ENCODE data around the gene ECM2.

The ECM2 gene

DNA sequence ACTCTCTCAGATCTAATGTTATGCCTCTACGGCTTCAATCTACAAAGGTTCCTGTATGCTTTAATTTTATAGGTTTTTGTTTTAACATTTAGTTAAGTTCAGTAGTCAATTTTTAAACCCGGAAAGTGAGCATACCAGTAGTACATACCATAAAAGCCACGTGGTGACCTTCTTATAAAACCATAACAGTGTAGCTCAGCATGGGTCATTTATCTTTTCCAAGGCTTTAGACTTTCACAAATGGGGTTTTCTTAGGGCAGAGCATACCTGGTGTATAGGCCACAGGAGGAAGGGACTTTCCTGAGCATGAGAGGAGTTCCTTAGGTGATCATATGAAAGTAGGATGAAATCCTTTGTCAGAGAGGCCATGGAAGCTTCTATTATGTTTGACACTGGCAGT, 23.2 kb downstream of the ECM2 start:
- Histone ChIP-seq H3K4me3 (ENCODE audit: low read depth, low read length) (no peak overlapping the region), H3K27ac (ENCODE audit: low read depth, low read length) (no peak overlapping the region), H3K9me3 (ENCODE audit: control insufficient read depth, insufficient read depth, low read length) (no peaks in the 10 kb centered on the region), H3K27me3 (ENCODE audit: control insufficient read depth, insufficient read depth, low read length) (no peaks in the 10 kb centered on the region), H3K36me3 (ENCODE audit: control insufficient read depth, insufficient read depth, low read length) (no peaks in the 10 kb centered on the region), H3K9ac (ENCODE audit: low read depth, low read length) (no peak overlapping the region), H3K4me1 (ENCODE audit: control insufficient read depth, insufficient read depth, low read length) (peaks cover 9% of the 10 kb centered on the region)

DNA sequence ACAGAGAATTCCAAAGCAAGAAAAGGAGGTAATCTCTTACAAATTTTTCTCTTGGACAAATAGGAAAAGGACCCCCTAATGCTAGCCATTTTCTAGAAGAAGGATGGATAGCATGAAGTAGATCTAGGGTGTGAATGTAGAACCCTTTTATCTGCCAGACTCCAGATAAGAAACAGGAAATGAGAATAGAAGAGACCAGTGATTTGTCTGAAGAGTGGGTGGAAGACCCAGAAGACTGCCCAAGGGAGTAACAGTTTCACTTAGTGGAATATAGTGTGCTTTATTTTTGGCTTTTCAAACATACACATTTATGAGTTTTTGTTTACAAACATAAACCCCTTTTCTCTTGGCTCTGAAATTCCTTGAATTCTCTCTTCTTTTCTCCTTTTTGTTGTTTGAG, 25.0 kb downstream of the ECM2 start:
- H3K36me3 ChIP-seq (ENCODE audit: control insufficient read depth, insufficient read depth, low read length) = no peaks in the 10 kb centered on the region
- H3K27ac ChIP-seq (ENCODE audit: low read depth, low read length) = no peak overlapping the region
- no peaks in the 10 kb centered on the region; the same call in 1 of the 2 replicates for H3K4me1 ChIP-seq (ENCODE audit: control insufficient read depth, insufficient read depth, low read length)
- H3K9me3 ChIP-seq (ENCODE audit: control insufficient read depth, insufficient read depth, low read length) = no peaks in the 10 kb centered on the region
- no peaks in the 10 kb centered on the region for H3K27me3 ChIP-seq (ENCODE audit: control insufficient read depth, insufficient read depth, low read length)
- H3K9ac ChIP-seq (ENCODE audit: low read depth, low read length) = no peak overlapping the region
- no peak overlapping the region for H3K4me3 ChIP-seq (ENCODE audit: low read depth, low read length)

DNA sequence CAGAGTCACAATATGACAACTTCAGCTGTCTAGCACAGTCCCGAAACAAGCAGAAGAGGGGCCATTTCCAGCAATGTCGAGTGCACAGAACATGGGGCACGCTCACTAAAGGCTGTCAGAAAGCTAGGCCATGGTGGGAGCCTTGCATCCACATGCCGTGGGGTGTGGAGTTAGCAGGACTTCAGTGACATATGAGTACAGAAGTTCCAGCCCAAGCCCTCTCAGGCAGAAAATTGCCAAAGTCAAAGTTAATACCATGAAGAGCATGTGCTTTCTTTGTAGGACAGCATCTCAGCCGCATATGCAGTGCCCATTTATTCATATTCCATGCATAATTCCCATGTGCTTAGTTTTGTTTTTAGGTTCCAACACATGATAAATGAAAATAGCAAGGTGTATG, 26.7 kb downstream of the ECM2 start:
- H3K36me3 ChIP-seq (ENCODE audit: control insufficient read depth, insufficient read depth, low read length) = no peaks in the 10 kb centered on the region
- peaks cover 5% of the 10 kb centered on the region; the same call in 1 of the 2 replicates for H3K4me1 ChIP-seq (ENCODE audit: control insufficient read depth, insufficient read depth, low read length)
- no peaks in the 10 kb centered on the region for H3K9me3 ChIP-seq (ENCODE audit: control insufficient read depth, insufficient read depth, low read length)
- H3K4me3 ChIP-seq (ENCODE audit: low read depth, low read length) = no peak overlapping the region
- H3K27ac ChIP-seq (ENCODE audit: low read depth, low read length) = no peak overlapping the region
- H3K27me3 ChIP-seq (ENCODE audit: control insufficient read depth, insufficient read depth, low read length) = no peaks in the 10 kb centered on the region
- no peak overlapping the region for H3K9ac ChIP-seq (ENCODE audit: low read depth, low read length)

DNA sequence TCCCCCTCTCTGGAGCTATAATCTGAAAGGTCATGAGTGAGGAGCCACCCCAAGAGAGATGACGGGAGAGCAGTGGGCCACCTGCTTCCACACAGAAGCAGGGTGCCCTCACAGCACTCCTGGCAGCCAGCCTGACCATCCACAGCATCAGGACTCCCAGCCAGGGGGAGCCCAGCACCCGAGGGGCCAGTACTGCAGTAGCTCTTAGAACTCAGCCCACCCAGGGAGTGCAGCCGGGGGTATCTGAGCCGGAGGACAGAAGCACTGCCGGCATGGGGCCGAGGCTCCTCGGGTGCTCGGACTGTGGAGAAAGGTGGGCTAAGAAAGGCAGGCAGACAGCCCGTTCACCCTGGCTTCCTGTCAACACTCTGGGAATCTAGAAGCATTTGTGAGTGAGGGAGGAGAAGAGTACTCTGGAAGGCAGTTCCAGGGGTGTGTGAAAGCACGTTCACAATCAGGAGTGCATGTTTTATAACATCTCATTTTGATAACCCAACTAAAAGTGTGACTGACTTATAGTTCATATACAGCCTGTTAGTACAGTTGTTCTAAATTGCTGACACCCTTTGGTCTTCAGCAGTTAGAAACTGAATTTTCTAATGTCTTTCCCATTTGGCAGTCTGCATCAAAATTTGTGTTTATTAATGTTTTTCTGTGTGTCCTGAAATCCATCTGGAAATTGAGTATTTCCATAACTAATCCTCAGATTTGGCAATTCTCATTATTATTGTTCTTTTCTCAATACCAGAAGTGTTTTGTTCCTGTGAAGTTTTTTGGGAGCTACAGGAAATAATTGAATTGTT, 27.6 kb downstream of the ECM2 start:
- no peaks in the 10 kb centered on the region for H3K27me3 ChIP-seq (ENCODE audit: control insufficient read depth, insufficient read depth, low read length)
- no peak overlapping the region for H3K4me3 ChIP-seq (ENCODE audit: low read depth, low read length)
- H3K9ac ChIP-seq (ENCODE audit: low read depth, low read length) = no peak overlapping the region
- no peaks in the 10 kb centered on the region for H3K36me3 ChIP-seq (ENCODE audit: control insufficient read depth, insufficient read depth, low read length)
- no peaks in the 10 kb centered on the region for H3K9me3 ChIP-seq (ENCODE audit: control insufficient read depth, insufficient read depth, low read length)
- no peak overlapping the region for H3K27ac ChIP-seq (ENCODE audit: low read depth, low read length)
- peaks cover 9% of the 10 kb centered on the region for H3K4me1 ChIP-seq (ENCODE audit: control insufficient read depth, insufficient read depth, low read length)

DNA sequence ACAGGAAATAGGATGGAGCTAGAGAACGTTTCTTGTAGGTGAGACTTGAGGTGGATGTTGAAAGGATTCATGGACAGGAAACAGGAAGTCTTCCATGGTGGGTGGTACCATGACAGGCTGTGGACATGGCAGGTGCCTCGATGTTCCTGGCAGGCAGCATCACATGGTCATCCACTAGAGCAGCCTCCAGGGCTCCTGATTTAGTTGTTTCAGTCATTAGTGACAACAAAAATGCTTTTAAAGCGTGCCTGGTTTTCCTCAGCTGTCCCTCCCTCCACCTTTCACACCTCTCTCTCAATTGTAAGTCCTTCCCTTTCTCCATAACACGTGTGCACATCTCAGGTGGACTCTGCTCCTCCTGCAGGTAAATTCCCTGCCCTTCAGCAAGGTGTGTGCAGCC, 28.3 kb downstream of the ECM2 start:
- no peak overlapping the region for H3K4me3 ChIP-seq (ENCODE audit: low read depth, low read length)
- peaks cover 9% of the 10 kb centered on the region for H3K4me1 ChIP-seq (ENCODE audit: control insufficient read depth, insufficient read depth, low read length)
- no peaks in the 10 kb centered on the region for H3K36me3 ChIP-seq (ENCODE audit: control insufficient read depth, insufficient read depth, low read length)
- H3K27ac ChIP-seq (ENCODE audit: low read depth, low read length) = no peak overlapping the region
- H3K9me3 ChIP-seq (ENCODE audit: control insufficient read depth, insufficient read depth, low read length) = no peaks in the 10 kb centered on the region
- H3K9ac ChIP-seq (ENCODE audit: low read depth, low read length) = no peak overlapping the region
- H3K27me3 ChIP-seq (ENCODE audit: control insufficient read depth, insufficient read depth, low read length) = no peaks in the 10 kb centered on the region

DNA sequence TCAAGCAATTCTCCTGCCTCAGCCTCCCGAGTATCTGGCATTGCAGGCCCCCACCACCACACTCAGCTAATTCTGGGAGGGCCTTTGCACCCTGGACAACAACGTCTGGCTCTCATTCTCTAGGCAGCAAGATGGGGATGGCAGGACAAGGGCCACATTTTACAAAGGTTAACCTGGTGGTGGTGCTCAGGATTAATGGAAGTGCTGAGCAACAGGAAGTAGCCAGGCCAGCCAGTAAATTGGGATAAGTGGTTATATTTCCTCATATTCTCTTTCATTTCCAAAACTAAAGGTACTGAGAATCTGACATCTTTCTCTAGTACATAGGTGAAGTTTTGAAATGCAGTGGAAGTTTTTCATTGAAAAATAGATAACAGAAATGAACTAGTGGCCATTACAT, 28.8 kb downstream of the ECM2 start:
- Histone ChIP-seq H3K9ac (ENCODE audit: low read depth, low read length) (no peak overlapping the region), H3K4me1 (ENCODE audit: control insufficient read depth, insufficient read depth, low read length) (peaks cover 9% of the 10 kb centered on the region), H3K9me3 (ENCODE audit: control insufficient read depth, insufficient read depth, low read length) (no peaks in the 10 kb centered on the region), H3K36me3 (ENCODE audit: control insufficient read depth, insufficient read depth, low read length) (no peaks in the 10 kb centered on the region), H3K27ac (ENCODE audit: low read depth, low read length) (no peak overlapping the region), H3K27me3 (ENCODE audit: control insufficient read depth, insufficient read depth, low read length) (no peaks in the 10 kb centered on the region), H3K4me3 (ENCODE audit: low read depth, low read length) (no peak overlapping the region)

DNA sequence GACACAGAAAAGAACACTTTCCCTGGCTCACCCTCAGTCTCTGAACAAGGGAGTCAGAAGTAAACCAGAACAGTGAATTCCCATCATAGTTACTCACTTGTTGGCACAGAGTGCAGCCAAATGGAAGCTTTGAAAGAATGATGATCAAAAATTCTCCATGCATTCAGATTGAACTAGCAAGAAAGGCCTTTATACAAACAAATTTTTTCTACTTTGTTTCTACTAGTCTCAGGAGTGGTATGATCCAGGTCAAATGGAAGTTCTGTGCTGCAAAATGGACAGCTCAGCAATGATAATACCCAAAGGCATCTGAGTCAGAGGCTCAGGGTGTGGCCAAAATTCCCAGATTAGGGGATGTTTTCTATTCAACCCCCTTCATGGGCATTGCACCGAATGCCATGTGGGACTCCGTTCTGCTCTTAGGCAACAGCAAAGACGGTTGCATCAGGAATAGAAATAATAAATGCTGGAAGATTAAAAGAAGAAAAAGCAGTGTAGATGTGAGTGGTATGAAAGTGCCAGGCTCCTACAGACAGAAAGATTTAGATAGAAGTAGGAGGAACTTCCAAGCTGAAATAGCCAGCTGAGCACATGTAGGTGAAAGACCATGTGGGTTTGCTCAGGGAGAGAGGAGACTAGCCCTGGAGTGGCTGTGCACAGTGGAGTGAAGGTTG, 29.5 kb downstream of the ECM2 start:
- Histone ChIP-seq H3K27ac (ENCODE audit: low read depth, low read length) (no peak overlapping the region), H3K9ac (ENCODE audit: low read depth, low read length) (no peak overlapping the region)

DNA sequence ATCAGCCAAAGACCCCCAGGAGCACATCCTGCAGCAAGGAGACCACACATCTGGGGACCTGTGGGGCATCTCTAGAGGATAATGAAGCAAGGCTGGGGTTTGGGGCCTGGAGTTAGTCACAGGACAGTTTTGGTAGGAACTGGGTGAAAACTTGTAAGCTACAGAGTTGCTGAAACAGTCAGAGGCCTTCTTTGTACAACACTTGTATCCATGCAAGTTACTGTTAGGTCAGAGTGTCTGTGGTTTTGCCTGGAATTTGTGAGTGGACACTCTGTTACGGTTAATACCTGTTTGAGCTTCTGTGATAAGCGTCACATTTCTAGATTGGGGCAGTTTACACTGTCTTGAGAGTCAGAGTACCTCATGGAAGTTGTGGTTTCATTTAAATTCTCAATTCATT, 30.9 kb downstream of the ECM2 start:
- Histone ChIP-seq H3K9ac (ENCODE audit: low read depth, low read length) (no peak overlapping the region), H3K36me3 (ENCODE audit: control insufficient read depth, insufficient read depth, low read length) (no peaks in the 10 kb centered on the region), H3K4me1 (ENCODE audit: control insufficient read depth, insufficient read depth, low read length) (peaks cover 9% of the 10 kb centered on the region), H3K27me3 (ENCODE audit: control insufficient read depth, insufficient read depth, low read length) (no peaks in the 10 kb centered on the region), H3K4me3 (ENCODE audit: low read depth, low read length) (no peak overlapping the region), H3K27ac (ENCODE audit: low read depth, low read length) (no peak overlapping the region), H3K9me3 (ENCODE audit: control insufficient read depth, insufficient read depth, low read length) (no peaks in the 10 kb centered on the region)

More for the DNA sequence above, 29.5 kb downstream of the ECM2 start:
- peaks cover 9% of the 10 kb centered on the region for H3K4me1 ChIP-seq (ENCODE audit: control insufficient read depth, insufficient read depth, low read length)
- H3K4me3 ChIP-seq (ENCODE audit: low read depth, low read length) = no peak overlapping the region
- H3K27me3 ChIP-seq (ENCODE audit: control insufficient read depth, insufficient read depth, low read length) = no peaks in the 10 kb centered on the region
- no peaks in the 10 kb centered on the region for H3K9me3 ChIP-seq (ENCODE audit: control insufficient read depth, insufficient read depth, low read length)
- H3K36me3 ChIP-seq (ENCODE audit: control insufficient read depth, insufficient read depth, low read length) = no peaks in the 10 kb centered on the region

DNA sequence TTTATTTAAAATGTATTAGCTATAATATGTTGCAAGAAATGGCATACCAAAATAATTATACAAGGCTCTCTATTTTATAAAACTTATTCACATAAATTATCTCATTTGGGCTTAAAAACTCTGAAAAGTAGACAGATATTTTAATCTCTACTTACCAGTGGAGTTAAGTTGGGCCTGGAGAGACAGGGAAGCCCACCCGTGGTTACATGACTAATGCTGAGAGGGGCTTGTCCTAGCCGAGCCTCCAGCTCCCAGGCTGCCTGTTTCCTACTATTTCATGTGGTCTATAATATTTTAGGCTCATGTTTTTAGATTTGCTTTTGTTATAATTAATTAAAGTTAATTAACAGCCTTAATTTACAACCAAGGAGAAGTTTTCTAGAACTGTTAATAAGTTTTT, 32.6 kb downstream of the ECM2 start:
- Histone ChIP-seq H3K27me3 (ENCODE audit: control insufficient read depth, insufficient read depth, low read length) (no peaks in the 10 kb centered on the region), H3K4me3 (ENCODE audit: low read depth, low read length) (no peak overlapping the region), H3K36me3 (ENCODE audit: control insufficient read depth, insufficient read depth, low read length) (no peaks in the 10 kb centered on the region), H3K4me1 (ENCODE audit: control insufficient read depth, insufficient read depth, low read length) (peaks cover 9% of the 10 kb centered on the region), H3K9ac (ENCODE audit: low read depth, low read length) (no peak overlapping the region), H3K9me3 (ENCODE audit: control insufficient read depth, insufficient read depth, low read length) (no peaks in the 10 kb centered on the region), H3K27ac (ENCODE audit: low read depth, low read length) (no peak overlapping the region)

DNA sequence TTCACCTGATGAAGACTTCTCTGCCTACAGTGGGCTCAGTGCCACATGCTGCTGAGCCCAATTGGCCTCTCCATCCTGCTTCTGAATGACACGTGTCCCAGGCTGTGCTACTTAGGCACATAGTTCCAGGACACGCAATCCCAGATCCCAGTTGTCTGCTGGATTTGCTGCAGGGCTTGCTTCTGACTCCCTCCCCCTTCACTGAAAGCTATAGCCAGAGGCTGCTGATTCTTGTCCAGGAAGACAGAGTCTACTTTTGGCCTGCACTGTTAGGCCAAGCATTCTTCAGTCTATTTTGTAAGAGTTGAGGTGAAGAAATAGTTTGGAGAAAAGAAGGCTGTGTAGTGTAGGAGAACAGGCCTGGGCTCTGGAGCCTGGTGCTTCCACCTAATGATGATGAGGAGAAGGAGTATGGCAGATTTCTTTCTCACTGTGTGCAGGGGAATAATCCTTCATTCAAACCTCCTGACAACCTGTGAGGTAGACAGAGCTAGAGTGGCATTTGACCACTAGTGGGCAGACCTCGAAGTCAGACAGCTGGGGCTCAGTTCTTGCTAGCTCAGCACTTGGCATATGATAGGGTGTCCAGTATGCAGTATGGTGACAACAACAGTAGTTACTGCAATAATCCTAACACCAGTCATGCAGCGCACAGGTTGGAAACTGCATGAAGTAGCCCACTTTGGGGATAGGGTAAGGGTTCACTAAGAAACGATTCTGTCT, 34.0 kb downstream of the ECM2 start:
- Histone ChIP-seq H3K4me1 (ENCODE audit: control insufficient read depth, insufficient read depth, low read length) (peaks cover 9% of the 10 kb centered on the region), H3K36me3 (ENCODE audit: control insufficient read depth, insufficient read depth, low read length) (no peaks in the 10 kb centered on the region), H3K9me3 (ENCODE audit: control insufficient read depth, insufficient read depth, low read length) (no peaks in the 10 kb centered on the region), H3K27me3 (ENCODE audit: control insufficient read depth, insufficient read depth, low read length) (no peaks in the 10 kb centered on the region), H3K9ac (ENCODE audit: low read depth, low read length) (no peak overlapping the region), H3K4me3 (ENCODE audit: low read depth, low read length) (no peak overlapping the region), H3K27ac (ENCODE audit: low read depth, low read length) (no peak overlapping the region)

DNA sequence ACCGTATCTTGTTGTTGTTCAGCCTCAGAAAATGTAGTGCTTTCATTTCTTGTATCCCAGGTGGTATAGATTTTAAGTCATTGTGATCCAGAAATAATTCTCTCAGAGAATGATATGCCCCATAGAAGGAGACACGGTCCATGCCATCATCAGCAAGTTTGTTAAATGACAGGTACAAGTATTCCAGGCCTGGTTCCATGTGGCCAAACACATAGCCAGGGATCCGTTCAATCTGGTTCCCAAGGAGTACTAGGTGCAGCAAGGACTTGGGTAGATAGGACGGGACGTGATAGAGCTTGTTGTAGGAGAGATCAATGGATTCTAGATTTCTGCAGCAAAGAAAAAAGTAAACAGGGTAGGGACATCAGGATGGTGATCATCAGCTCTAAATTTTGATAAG, 35.1 kb downstream of the ECM2 start:
- H3K9me3 ChIP-seq (ENCODE audit: control insufficient read depth, insufficient read depth, low read length) = no peaks in the 10 kb centered on the region
- H3K9ac ChIP-seq (ENCODE audit: low read depth, low read length) = no peak overlapping the region
- H3K27ac ChIP-seq (ENCODE audit: low read depth, low read length) = no peak overlapping the region
- no peaks in the 10 kb centered on the region for H3K27me3 ChIP-seq (ENCODE audit: control insufficient read depth, insufficient read depth, low read length)
- H3K4me1 ChIP-seq (ENCODE audit: control insufficient read depth, insufficient read depth, low read length) = peaks cover 9% of the 10 kb centered on the region
- H3K36me3 ChIP-seq (ENCODE audit: control insufficient read depth, insufficient read depth, low read length) = no peaks in the 10 kb centered on the region
- no peak overlapping the region for H3K4me3 ChIP-seq (ENCODE audit: low read depth, low read length)

All from HUES48 (cell line).